KMS-11 (cell line): ENCODE measurements around the gene RARRES1.

ENCODE experiments used
- H2AFZ ChIP-seq: fragments of 200-600 bp; sonication (generic); 2 replicates; pipeline ENCODE4 v1.6.1; 2016; ENCODE audit warnings: antibody characterized with exemption, mixed run types, low read depth
- H3K27ac ChIP-seq: fragments of 200-600 bp; sonication (generic); 2 replicates; pipeline ENCODE4 v1.6.1; 2016; ENCODE audit warnings: mild to moderate bottlenecking, mixed run types
- H3K27me3 ChIP-seq: fragments of 200-600 bp; sonication (generic); 2 replicates; pipeline ENCODE4 v1.6.1; 2017; ENCODE audit warnings: mild to moderate bottlenecking, low read depth, mixed run types, moderate library complexity; ENCODE audit not compliant: insufficient read depth
- H3K36me3 ChIP-seq: fragments of 200-600 bp; sonication (generic); 2 replicates; pipeline ENCODE4 v1.6.1; 2017; ENCODE audit warnings: mild to moderate bottlenecking, mixed run types; ENCODE audit not compliant: insufficient read depth
- H3K4me1 ChIP-seq: fragments of 200-600 bp; sonication (generic); 2 replicates; pipeline ENCODE4 v1.6.1; 2016; ENCODE audit warnings: mild to moderate bottlenecking, low read depth, mixed run types; ENCODE audit not compliant: poor library complexity, severe bottlenecking
- H3K4me2 ChIP-seq: fragments of 200-600 bp; sonication (generic); 2 replicates; pipeline ENCODE4 v1.7.0; 2016; ENCODE audit warnings: mild to moderate bottlenecking, mixed run types
- H3K4me3 ChIP-seq: fragments of 200-600 bp; sonication (generic); IDR thresholded peaks from 2 replicates; pipeline ENCODE4 v1.6.1; 2017; ENCODE audit warnings: low read depth, low read length, mixed read lengths; ENCODE audit not compliant: insufficient read depth
- H3K79me2 ChIP-seq: fragments of 200-600 bp; sonication (generic); 2 replicates; pipeline ENCODE4 v1.6.1; 2016; ENCODE audit warnings: low read depth, mixed run types; ENCODE audit not compliant: insufficient read depth
- H3K9ac ChIP-seq: fragments of 200-600 bp; sonication (generic); 2 replicates; pipeline ENCODE4 v1.6.1; 2016; ENCODE audit warnings: mild to moderate bottlenecking, mixed run types
- H4K20me1 ChIP-seq: fragments of 200-600 bp; sonication (generic); 2 replicates; pipeline ENCODE4 v1.6.1; 2016; ENCODE audit warnings: mild to moderate bottlenecking, mixed run types; ENCODE audit not compliant: insufficient read depth
- TF ChIP-seq, protein P1 (sequence below): fragments of 200-600 bp; sonication (generic); conservative IDR thresholded peaks from 2 replicates; pipeline ENCODE4 v1.6.1; 2017; ENCODE audit warnings: low read depth, mild to moderate bottlenecking, antibody characterized with exemption, low read length, moderate library complexity, mixed read lengths

The RARRES1 gene

GRCh38 chr3:158649791-158650190, 82.5 kb downstream of the RARRES1 start:
- H3K27ac ChIP-seq = no peak overlapping the region
- TF ChIP-seq, protein P1, sequence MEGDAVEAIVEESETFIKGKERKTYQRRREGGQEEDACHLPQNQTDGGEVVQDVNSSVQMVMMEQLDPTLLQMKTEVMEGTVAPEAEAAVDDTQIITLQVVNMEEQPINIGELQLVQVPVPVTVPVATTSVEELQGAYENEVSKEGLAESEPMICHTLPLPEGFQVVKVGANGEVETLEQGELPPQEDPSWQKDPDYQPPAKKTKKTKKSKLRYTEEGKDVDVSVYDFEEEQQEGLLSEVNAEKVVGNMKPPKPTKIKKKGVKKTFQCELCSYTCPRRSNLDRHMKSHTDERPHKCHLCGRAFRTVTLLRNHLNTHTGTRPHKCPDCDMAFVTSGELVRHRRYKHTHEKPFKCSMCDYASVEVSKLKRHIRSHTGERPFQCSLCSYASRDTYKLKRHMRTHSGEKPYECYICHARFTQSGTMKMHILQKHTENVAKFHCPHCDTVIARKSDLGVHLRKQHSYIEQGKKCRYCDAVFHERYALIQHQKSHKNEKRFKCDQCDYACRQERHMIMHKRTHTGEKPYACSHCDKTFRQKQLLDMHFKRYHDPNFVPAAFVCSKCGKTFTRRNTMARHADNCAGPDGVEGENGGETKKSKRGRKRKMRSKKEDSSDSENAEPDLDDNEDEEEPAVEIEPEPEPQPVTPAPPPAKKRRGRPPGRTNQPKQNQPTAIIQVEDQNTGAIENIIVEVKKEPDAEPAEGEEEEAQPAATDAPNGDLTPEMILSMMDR = no peak
- H3K9ac ChIP-seq = no peak overlapping the region
- no peak overlapping the region for H3K4me2 ChIP-seq
- no peak overlapping the region for H2AFZ ChIP-seq
- H3K27me3 ChIP-seq = no peaks in the 10 kb centered on the region
- peaks cover 8% of the 10 kb centered on the region for H3K4me1 ChIP-seq
- H3K4me3 ChIP-seq = no peak overlapping the region
- no peaks in the 10 kb centered on the region for H4K20me1 ChIP-seq
- H3K36me3 ChIP-seq = peaks cover 3% of the 10 kb centered on the region; the same call in 1 of the 2 replicates
- H3K79me2 ChIP-seq = peaks cover 20% of the 10 kb centered on the region
